ACC112 (cell line): ENCODE measurements around the gene C12orf76.
"Not testable (repeated sequence)": the region's sequence is repeated elsewhere in the genome, so short reads cannot be mapped to it uniquely, and the experiment has no call there.

Experiments
- H2AFZ ChIP-seq: fragments of 200-600 bp; sonication (generic); one replicate; pipeline ENCODE4 v1.6.0; 2017; ENCODE audit warnings: antibody characterized with exemption, low read length; ENCODE audit not compliant: unreplicated experiment
- H3K27ac ChIP-seq: fragments of 200-600 bp; sonication (generic); 2 replicates; pipeline ENCODE4 v1.5.1; 2014; ENCODE audit warnings: low read depth, mild to moderate bottlenecking, antibody characterized with exemption, low read length, moderate library complexity
- H3K27me3 ChIP-seq: fragments of 200-600 bp; sonication (generic); 2 replicates; pipeline ENCODE4 v1.6.1; 2014; ENCODE audit warnings: mild to moderate bottlenecking, antibody characterized with exemption, low read length, moderate library complexity, mixed read lengths; ENCODE audit not compliant: insufficient read depth
- H3K36me3 ChIP-seq: fragments of 200-600 bp; sonication (generic); 2 replicates; pipeline ENCODE4 v1.6.1; 2016; ENCODE audit warnings: mild to moderate bottlenecking, antibody characterized with exemption, low read length, moderate library complexity, mixed read lengths; ENCODE audit not compliant: insufficient read depth
- H3K4me1 ChIP-seq: fragments of 200-600 bp; sonication (generic); one replicate; pipeline ENCODE4 v1.6.1; 2016; ENCODE audit warnings: low read length, mixed read lengths; ENCODE audit not compliant: insufficient read depth, unreplicated experiment, control insufficient read depth
- H3K4me3 ChIP-seq: fragments of 200-600 bp; sonication (generic); 2 replicates; pipeline ENCODE4 v1.5.1; 2014; ENCODE audit warnings: mild to moderate bottlenecking, low read depth, low read length
- H3K79me2 ChIP-seq: fragments of 200-600 bp; sonication (generic); one replicate; pipeline ENCODE4 v1.6.0; 2016; ENCODE audit warnings: low read length; ENCODE audit not compliant: control insufficient read depth, unreplicated experiment, insufficient read depth

Gene C12orf76

GRCh38 chr12:110077800-110078199 lies 29.5 kb upstream of the C12orf76 start:
- Histone ChIP-seq H3K4me3 (no peak overlapping the region), H2AFZ (no peak overlapping the region), H3K27ac (no peak overlapping the region), H3K27me3 (no peaks in the 10 kb centered on the region), H3K36me3 (no peaks in the 10 kb centered on the region), H3K79me2 (no peaks in the 10 kb centered on the region), H3K4me1 (peaks cover 3% of the 10 kb centered on the region)

GRCh38 chr12:110075880-110076279 lies 27.6 kb upstream of the C12orf76 start:
- no peak overlapping the region for H2AFZ ChIP-seq
- H3K36me3 ChIP-seq = no peaks in the 10 kb centered on the region
- no peaks in the 10 kb centered on the region for H3K27me3 ChIP-seq
- H3K4me3 ChIP-seq = no peak overlapping the region
- no peaks in the 10 kb centered on the region for H3K79me2 ChIP-seq
- peaks cover 3% of the 10 kb centered on the region for H3K4me1 ChIP-seq
- no peak overlapping the region for H3K27ac ChIP-seq

GRCh38 chr12:110074089-110074488 lies 25.8 kb upstream of the C12orf76 start:
- H2AFZ ChIP-seq = peak overlapping the region; percentile 80
- H3K4me1 ChIP-seq = peaks cover 3% of the 10 kb centered on the region
- H3K79me2 ChIP-seq = no peaks in the 10 kb centered on the region
- H3K27ac ChIP-seq = no peak overlapping the region
- no peaks in the 10 kb centered on the region for H3K27me3 ChIP-seq
- no peaks in the 10 kb centered on the region for H3K36me3 ChIP-seq
- H3K4me3 ChIP-seq = no peak overlapping the region; the same call in 1 of the 2 replicates

- peak overlapping the region; percentile 88 for H3K4me3 ChIP-seq
Observed at GRCh38 chr12:110073049-110073831, 24.9 kb upstream of the C12orf76 start.

GRCh38 chr12:110072636-110073035 lies 24.3 kb upstream of the C12orf76 start:
- not testable (repeated sequence) for H3K79me2 ChIP-seq, H3K27me3 ChIP-seq, H3K36me3 ChIP-seq, H3K27ac ChIP-seq, H3K4me1 ChIP-seq
- peak overlapping the region; percentile 88 for H3K4me3 ChIP-seq
- H2AFZ ChIP-seq = peak overlapping the region; percentile 80

More at GRCh38 chr12:110073049-110073831, 24.9 kb upstream of the C12orf76 start:
- Histone ChIP-seq H3K27me3 (no peaks in the 10 kb centered on the region), H3K4me1 (peaks cover 3% of the 10 kb centered on the region), H3K79me2 (no peaks in the 10 kb centered on the region), H3K36me3 (no peaks in the 10 kb centered on the region), H3K27ac (no peak overlapping the region), H2AFZ (peak overlapping the region; percentile 80)

- H3K27ac ChIP-seq = no peak overlapping the region
- H3K4me1 ChIP-seq = peaks cover 3% of the 10 kb centered on the region
- H3K36me3 ChIP-seq = no peaks in the 10 kb centered on the region
- no peak overlapping the region for H3K4me3 ChIP-seq
- H3K79me2 ChIP-seq = no peaks in the 10 kb centered on the region
- no peaks in the 10 kb centered on the region for H3K27me3 ChIP-seq
- H2AFZ ChIP-seq = no peak overlapping the region
Observed at GRCh38 chr12:110071967-110072366, 23.6 kb upstream of the C12orf76 start.

- Histone ChIP-seq H3K4me3 (no peak overlapping the region), H3K27me3 (no peaks in the 10 kb centered on the region), H3K4me1 (peaks cover 3% of the 10 kb centered on the region), H3K79me2 (no peaks in the 10 kb centered on the region), H2AFZ (no peak overlapping the region), H3K27ac (no peak overlapping the region), H3K36me3 (no peaks in the 10 kb centered on the region)
Observed at GRCh38 chr12:110071504-110071903, 23.2 kb upstream of the C12orf76 start.

GRCh38 chr12:110068654-110069053 lies 20.3 kb upstream of the C12orf76 start:
- Histone ChIP-seq H3K27me3 (no peaks in the 10 kb centered on the region), H3K79me2 (no peaks in the 10 kb centered on the region), H3K36me3 (no peaks in the 10 kb centered on the region), H3K27ac (no peak overlapping the region), H3K4me1 (no peaks in the 10 kb centered on the region), H3K4me3 (no peak overlapping the region), H2AFZ (no peak overlapping the region)

GRCh38 chr12:110068115-110068514 lies 19.8 kb upstream of the C12orf76 start:
- not testable (repeated sequence) for H3K4me3 ChIP-seq, H3K27ac ChIP-seq, H3K27me3 ChIP-seq, H3K79me2 ChIP-seq, H2AFZ ChIP-seq, H3K36me3 ChIP-seq, H3K4me1 ChIP-seq

- Histone ChIP-seq H3K4me3 (no peak overlapping the region), H3K79me2 (no peaks in the 10 kb centered on the region), H3K36me3 (no peaks in the 10 kb centered on the region), H3K4me1 (no peaks in the 10 kb centered on the region), H3K27ac (no peak overlapping the region), H2AFZ (no peak overlapping the region), H3K27me3 (no peaks in the 10 kb centered on the region)
Observed at GRCh38 chr12:110067531-110067930, 19.2 kb upstream of the C12orf76 start.

- H3K27ac ChIP-seq = no peak overlapping the region
- no peaks in the 10 kb centered on the region for H3K36me3 ChIP-seq
- H3K4me3 ChIP-seq = no peak overlapping the region
- no peaks in the 10 kb centered on the region for H3K27me3 ChIP-seq
- H2AFZ ChIP-seq = no peak overlapping the region
- no peaks in the 10 kb centered on the region for H3K79me2 ChIP-seq
- no peaks in the 10 kb centered on the region for H3K4me1 ChIP-seq
Observed at GRCh38 chr12:110065540-110065939, 17.2 kb upstream of the C12orf76 start.
